Prostate gland (tissue), 2 donors: ENCODE data around the gene EEFSEC.

ENCODE experiments used
- POLR2A ChIP-seq: fragments of 450-650 bp; IDR thresholded peaks from one replicate; pipeline ENCODE4 v1.6.1; 2016; ENCODE audit warnings: antibody characterized with exemption, mild to moderate bottlenecking
- POLR2AphosphoS5 ChIP-seq: sonication (generic); formaldehyde crosslinking; IDR thresholded peaks from one replicate; pipeline ENCODE4 v1.6.1; 2017; ENCODE audit warnings: antibody characterized with exemption
- TF ChIP-seq, protein P1 (sequence below), 4 experiments: fragments of 200-600 bp in 2 of 4; fragments of 450-650 bp in 2 of 4; sonication (generic) in 2 of 4; IDR thresholded peaks; 1 replicate in 3 of 4; 2 replicates in 1 of 4; pipeline ENCODE4 v1.5.1; 2016 to 2019; ENCODE audit warnings: antibody characterized with exemption in 4 of 4, mild to moderate bottlenecking in 2 of 4, moderate library complexity in 2 of 4

GRCh38 chr3:128353361-128353965 is 200.2 kb downstream of the EEFSEC start:
- TF ChIP-seq POLR2AphosphoS5 = no peak
- TF ChIP-seq, protein P1, sequence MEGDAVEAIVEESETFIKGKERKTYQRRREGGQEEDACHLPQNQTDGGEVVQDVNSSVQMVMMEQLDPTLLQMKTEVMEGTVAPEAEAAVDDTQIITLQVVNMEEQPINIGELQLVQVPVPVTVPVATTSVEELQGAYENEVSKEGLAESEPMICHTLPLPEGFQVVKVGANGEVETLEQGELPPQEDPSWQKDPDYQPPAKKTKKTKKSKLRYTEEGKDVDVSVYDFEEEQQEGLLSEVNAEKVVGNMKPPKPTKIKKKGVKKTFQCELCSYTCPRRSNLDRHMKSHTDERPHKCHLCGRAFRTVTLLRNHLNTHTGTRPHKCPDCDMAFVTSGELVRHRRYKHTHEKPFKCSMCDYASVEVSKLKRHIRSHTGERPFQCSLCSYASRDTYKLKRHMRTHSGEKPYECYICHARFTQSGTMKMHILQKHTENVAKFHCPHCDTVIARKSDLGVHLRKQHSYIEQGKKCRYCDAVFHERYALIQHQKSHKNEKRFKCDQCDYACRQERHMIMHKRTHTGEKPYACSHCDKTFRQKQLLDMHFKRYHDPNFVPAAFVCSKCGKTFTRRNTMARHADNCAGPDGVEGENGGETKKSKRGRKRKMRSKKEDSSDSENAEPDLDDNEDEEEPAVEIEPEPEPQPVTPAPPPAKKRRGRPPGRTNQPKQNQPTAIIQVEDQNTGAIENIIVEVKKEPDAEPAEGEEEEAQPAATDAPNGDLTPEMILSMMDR (IDR thresholded peaks at IDR 0.05) = no peak
- TF ChIP-seq POLR2A = no peak
